Measurements from ENCODE around the gene CIDEC.
"Not testable (repeated sequence)": the region's sequence is repeated elsewhere in the genome, so short reads cannot be mapped to it uniquely, and the experiment has no call there.

The CIDEC gene

GRCh38 chr3:9901967-9902366 lies 21.9 kb upstream of the CIDEC start:
- DNase-seq (ENCODE audit: low read depth in 2 of 2): no peak

- DNase-seq (ENCODE audit: low read depth in 2 of 2): not testable (repeated sequence)
Observed at GRCh38 chr3:9900965-9901415, 20.9 kb upstream of the CIDEC start.

GRCh38 chr3:9899289-9899791 lies 19.3 kb upstream of the CIDEC start:
- no peak for DNase-seq (ENCODE audit: low read depth in 2 of 2)

GRCh38 chr3:9898467-9899241 lies 18.6 kb upstream of the CIDEC start:
- DNase-seq (ENCODE audit: low read depth in 2 of 2): no peak

GRCh38 chr3:9897408-9898372 lies 17.6 kb upstream of the CIDEC start:
- no peak for DNase-seq (ENCODE audit: low read depth in 2 of 2)

- DNase-seq (ENCODE audit: low read depth in 2 of 2): not testable (repeated sequence)
Observed at GRCh38 chr3:9896755-9897407, 16.8 kb upstream of the CIDEC start.

GRCh38 chr3:9895715-9896114 lies 15.7 kb upstream of the CIDEC start:
- not testable (repeated sequence) for DNase-seq (ENCODE audit: low read depth in 2 of 2)

- DNase-seq (ENCODE audit: low read depth in 2 of 2): no peak
Observed at GRCh38 chr3:9893739-9894138, 13.7 kb upstream of the CIDEC start.

- DNase-seq (ENCODE audit: low read depth in 2 of 2): no peak
Observed at GRCh38 chr3:9891072-9891622, 11.1 kb upstream of the CIDEC start.

- DNase-seq (ENCODE audit: low read depth in 2 of 2): peak; percentile 79 to 82
Observed at GRCh38 chr3:9890249-9891071, 10.4 kb upstream of the CIDEC start, which contains the start of gene JAGN1. Gene JAGN1 (plus strand): TSS chr3:9890610. CDS start chr3:9890723, 113 bp downstream.

- no peak for DNase-seq (ENCODE audit: low read depth in 2 of 2)
Observed at GRCh38 chr3:9889405-9889804, 9.4 kb upstream of the CIDEC start.

- no peak for DNase-seq (ENCODE audit: low read depth in 2 of 2)
Observed at GRCh38 chr3:9888540-9888939, 8.5 kb upstream of the CIDEC start.

- no peak for DNase-seq (ENCODE audit: low read depth in 2 of 2)
Observed at GRCh38 chr3:9887480-9887879, 7.4 kb upstream of the CIDEC start.

GRCh38 chr3:9886328-9886727 lies 6.3 kb upstream of the CIDEC start:
- DNase-seq (ENCODE audit: low read depth in 2 of 2): no peak

GRCh38 chr3:9884555-9885165 lies 4.6 kb upstream of the CIDEC start:
- no peak for DNase-seq (ENCODE audit: low read depth in 2 of 2)

- DNase-seq (ENCODE audit: low read depth in 2 of 2): no peak
Observed at GRCh38 chr3:9883706-9884554, 3.9 kb upstream of the CIDEC start.

GRCh38 chr3:9881441-9881840 lies 1.4 kb upstream of the CIDEC start:
- DNase-seq (ENCODE audit: low read depth in 2 of 2): no peak

GRCh38 chr3:9878700-9879099 lies 1.4 kb downstream of the CIDEC start:
- DNase-seq (ENCODE audit: low read depth in 2 of 2): no peak

- DNase-seq (ENCODE audit: low read depth in 2 of 2): no peak
Observed at GRCh38 chr3:9876991-9877390, 3.1 kb downstream of the CIDEC start.

Measured in stimulated activated CD8-positive, alpha-beta memory T cell treated with anti-CD3 and anti-CD28 coated beads, Interleukin-15, amount 100 ng/mL, for 48 hours (primary cell).